Esophagus (tissue), 2 donors: ENCODE data around the gene SORCS2. TPM values are rescaled to one million over a fixed set of nuclear protein-coding genes. Genes with fewer than 3 reads are reported as not detected.

Source experiments
- H3K27ac ChIP-seq, 2 donors: one replicate each; pipeline ENCODE4 v1.5.1; 2013; ENCODE audit warnings: low read depth in 2 of 2, mild to moderate bottlenecking in 2 of 2, inconsistent platforms in 1 of 2, low read length in 1 of 2, moderate library complexity in 1 of 2
- H3K27me3 ChIP-seq, 2 donors: one replicate each; pipeline ENCODE4 v1.6.1; 2013; ENCODE audit warnings: low read length in 2 of 2, control low read depth in 1 of 2, mild to moderate bottlenecking in 1 of 2; ENCODE audit not compliant: insufficient read depth in 2 of 2, control insufficient read depth in 1 of 2
- H3K36me3 ChIP-seq, 2 donors: one replicate each; pipeline ENCODE4 v1.6.1; 2013; ENCODE audit warnings: low read length in 1 of 2; ENCODE audit not compliant: control insufficient read depth in 2 of 2, insufficient read depth in 2 of 2
- H3K4me1 ChIP-seq, 2 donors: one replicate each; pipeline ENCODE4 v1.6.1; 2013; ENCODE audit warnings: low read length in 1 of 2; ENCODE audit not compliant: control insufficient read depth in 2 of 2, insufficient read depth in 2 of 2
- H3K4me3 ChIP-seq, 2 donors: one replicate each; pipeline ENCODE4 v1.5.1; 2013; ENCODE audit warnings: low read length in 2 of 2, mild to moderate bottlenecking in 2 of 2, low read depth in 1 of 2, moderate library complexity in 1 of 2
- H3K9me3 ChIP-seq, 2 donors: one replicate each; pipeline ENCODE4 v1.6.1; 2013; ENCODE audit warnings: mild to moderate bottlenecking in 2 of 2, low read depth in 1 of 2, low read length in 1 of 2, moderate library complexity in 1 of 2; ENCODE audit not compliant: control insufficient read depth in 2 of 2, insufficient read depth in 1 of 2
- WGBS, 2 donors: extraction: QIAGEN DNeasy Blood & Tissue Kit; methylation state at CpG; one replicate each; pipeline ENCODE4 v1.1.7; 2013; 5-methylcytosine and 5-hydroxymethylcytosine counted together
- polyA plus RNA-seq, 2 donors: library from polyadenylated mRNA; stranded (reverse); fragments of 200-250 nt; gene quantifications; one replicate each; pipeline ENCODE4 v1.2.3, GENCODE V29; 2013
- donor health status: healthy with polysubstance abuse.
- donor health status: Bipolar disorder and iron deficiency.

SORCS2 gene
- polyA plus RNA-seq, 2 donors, result 1.1 to 1.2 TPM

- Histone ChIP-seq H3K9me3 (no peaks in the 10 kb centered on the region), H3K27ac (no peak overlapping the region), H3K4me1 (peaks cover 0 to 8% of the 10 kb centered on the region in 2 donors), H3K4me3 (no peak overlapping the region), H3K36me3 (no peaks in the 10 kb centered on the region), H3K27me3 (no peaks in the 10 kb centered on the region)
- 76 to 83% methylated on average over 12 of the region's 12 CpGs for WGBS, 2 donors
These were observed 134.0 kb downstream of the SORCS2 start for GRCh38 chr4:7326306-7326692.

GRCh38 chr4:7326693-7327340, 134.5 kb downstream of the SORCS2 start:
- no peak overlapping the region for H3K4me3 ChIP-seq
- 64 to 76% methylated on average over 20 of the region's 20 CpGs for WGBS, 2 donors
- no peaks in the 10 kb centered on the region for H3K36me3 ChIP-seq
- H3K9me3 ChIP-seq, result no peaks in the 10 kb centered on the region
- H3K4me1 ChIP-seq, result peaks cover 0 to 8% of the 10 kb centered on the region in 2 donors
- no peak overlapping the region for H3K27ac ChIP-seq
- no peaks in the 10 kb centered on the region for H3K27me3 ChIP-seq

- Histone ChIP-seq H3K27me3 (no peaks in the 10 kb centered on the region), H3K27ac (no peak overlapping the region), H3K36me3 (no peaks in the 10 kb centered on the region), H3K9me3 (no peaks in the 10 kb centered on the region), H3K4me3 (no peak overlapping the region), H3K4me1 (peaks cover 0 to 6% of the 10 kb centered on the region in 2 donors)
- 64 to 68% methylated on average over 17 of the region's 17 CpGs for WGBS, 2 donors
These were observed 135.1 kb downstream of the SORCS2 start for GRCh38 chr4:7327341-7327885.

- Histone ChIP-seq H3K27ac (no peak overlapping the region), H3K27me3 (no peaks in the 10 kb centered on the region), H3K36me3 (no peaks in the 10 kb centered on the region), H3K4me1 (peaks cover 0 to 6% of the 10 kb centered on the region in 2 donors), H3K4me3 (no peak overlapping the region), H3K9me3 (no peaks in the 10 kb centered on the region)
- WGBS, 2 donors, result 82 to 84% methylated on average over 15 of the region's 15 CpGs
These were observed 136.0 kb downstream of the SORCS2 start for GRCh38 chr4:7328162-7328912.

- Histone ChIP-seq H3K36me3 (no peaks in the 10 kb centered on the region), H3K4me1 (peaks cover 0 to 6% of the 10 kb centered on the region in 2 donors), H3K27ac (no peak overlapping the region), H3K9me3 (no peaks in the 10 kb centered on the region), H3K4me3 (no peak overlapping the region), H3K27me3 (no peaks in the 10 kb centered on the region)
- 53 to 63% methylated on average over 22 of the region's 22 CpGs for WGBS, 2 donors
These were observed 136.7 kb downstream of the SORCS2 start for GRCh38 chr4:7328913-7329638.

GRCh38 chr4:7330031-7330596, 137.8 kb downstream of the SORCS2 start:
- Histone ChIP-seq H3K27me3 (no peaks in the 10 kb centered on the region), H3K4me3 (no peak overlapping the region), H3K27ac (no peak overlapping the region), H3K9me3 (no peaks in the 10 kb centered on the region), H3K36me3 (no peaks in the 10 kb centered on the region), H3K4me1 (peaks cover 0 to 11% of the 10 kb centered on the region in 2 donors)
- WGBS, 2 donors, result 83 to 88% methylated on average over 17 of the region's 17 CpGs

- H3K4me3 ChIP-seq, result no peak overlapping the region
These were observed 138.7 kb downstream of the SORCS2 start for GRCh38 chr4:7330811-7331681.

GRCh38 chr4:7331682-7332000, 139.3 kb downstream of the SORCS2 start:
- H3K36me3 ChIP-seq, result no peaks in the 10 kb centered on the region
- no peaks in the 10 kb centered on the region for H3K9me3 ChIP-seq
- H3K27ac ChIP-seq, result no peak overlapping the region
- WGBS, 2 donors, result 86 to 91% methylated on average over 11 of the region's 11 CpGs
- H3K4me3 ChIP-seq, result no peak overlapping the region
- no peaks in the 10 kb centered on the region for H3K27me3 ChIP-seq
- H3K4me1 ChIP-seq, result peaks cover 0 to 16% of the 10 kb centered on the region in 2 donors

More at GRCh38 chr4:7330811-7331681, 138.7 kb downstream of the SORCS2 start:
- WGBS, 2 donors, result 84 to 90% methylated on average over 22 of the region's 22 CpGs
- H3K36me3 ChIP-seq, result no peaks in the 10 kb centered on the region
- H3K27ac ChIP-seq, result no peak overlapping the region
- no peaks in the 10 kb centered on the region for H3K27me3 ChIP-seq
- H3K9me3 ChIP-seq, result no peaks in the 10 kb centered on the region
- peaks cover 0 to 15% of the 10 kb centered on the region in 2 donors for H3K4me1 ChIP-seq
